ENCODE data around the gene GRM7.

DNA sequence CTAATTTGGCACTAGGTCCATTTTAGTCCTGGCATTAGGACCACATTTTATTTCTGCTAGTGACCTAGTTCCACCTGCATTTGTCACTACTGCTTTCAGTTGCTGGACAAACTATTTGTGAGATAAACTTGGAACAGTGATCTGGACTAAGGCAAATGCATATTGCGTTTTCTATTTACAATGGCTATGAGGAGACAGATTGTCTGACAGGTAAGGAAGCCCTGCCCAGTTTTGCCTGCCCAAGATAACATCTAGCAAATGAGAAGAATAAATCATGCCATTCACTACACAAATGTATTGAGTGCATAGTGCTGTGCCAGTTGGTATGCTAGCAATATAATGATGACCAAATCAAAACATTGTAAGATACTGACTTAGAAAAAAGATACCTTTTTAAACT is 245.7 kb downstream of the GRM7 start:
- TF ChIP-seq, protein P1, sequence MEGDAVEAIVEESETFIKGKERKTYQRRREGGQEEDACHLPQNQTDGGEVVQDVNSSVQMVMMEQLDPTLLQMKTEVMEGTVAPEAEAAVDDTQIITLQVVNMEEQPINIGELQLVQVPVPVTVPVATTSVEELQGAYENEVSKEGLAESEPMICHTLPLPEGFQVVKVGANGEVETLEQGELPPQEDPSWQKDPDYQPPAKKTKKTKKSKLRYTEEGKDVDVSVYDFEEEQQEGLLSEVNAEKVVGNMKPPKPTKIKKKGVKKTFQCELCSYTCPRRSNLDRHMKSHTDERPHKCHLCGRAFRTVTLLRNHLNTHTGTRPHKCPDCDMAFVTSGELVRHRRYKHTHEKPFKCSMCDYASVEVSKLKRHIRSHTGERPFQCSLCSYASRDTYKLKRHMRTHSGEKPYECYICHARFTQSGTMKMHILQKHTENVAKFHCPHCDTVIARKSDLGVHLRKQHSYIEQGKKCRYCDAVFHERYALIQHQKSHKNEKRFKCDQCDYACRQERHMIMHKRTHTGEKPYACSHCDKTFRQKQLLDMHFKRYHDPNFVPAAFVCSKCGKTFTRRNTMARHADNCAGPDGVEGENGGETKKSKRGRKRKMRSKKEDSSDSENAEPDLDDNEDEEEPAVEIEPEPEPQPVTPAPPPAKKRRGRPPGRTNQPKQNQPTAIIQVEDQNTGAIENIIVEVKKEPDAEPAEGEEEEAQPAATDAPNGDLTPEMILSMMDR (IDR thresholded peaks at IDR 0.05): no peak
- no peak for TF ChIP-seq POLR2A (IDR thresholded peaks at IDR 0.05)
